ENCODE results near the gene CFTR. TPM values are rescaled to one million over a fixed set of nuclear protein-coding genes. Genes with fewer than 3 reads are reported as not detected.

Gene CFTR
- total RNA-seq, 1 experiment from 2014 or later, result 0.31 TPM

DNA sequence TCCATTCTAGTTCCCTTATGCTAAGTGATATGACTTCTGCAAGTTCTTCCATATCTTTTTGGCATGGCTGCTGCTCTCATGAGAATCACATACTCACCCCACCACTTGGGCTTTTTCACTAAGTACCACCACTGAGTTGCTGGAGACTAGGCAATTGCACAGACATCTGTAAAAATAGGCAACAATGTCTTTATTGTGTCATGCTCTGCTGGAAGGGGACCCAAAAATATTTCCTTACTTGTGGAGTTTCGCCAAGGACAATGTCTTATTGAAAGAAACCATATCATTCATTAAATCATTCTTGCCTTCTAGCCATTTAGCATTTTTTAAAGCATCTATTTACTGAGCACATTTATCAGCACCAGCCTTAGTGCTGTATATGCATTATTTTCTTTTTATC lies 35.2 kb upstream of the CFTR start:
- H3K27me3 ChIP-seq (ENCODE audit: control insufficient read depth, insufficient read depth, low read length), result no peaks in the 10 kb centered on the region
- in situ Hi-C loops (cut with HindIII; ENCODE audit: low pct_unique_long_range_greater_than_20kb, low sequenced_read_pairs), result no loop called here
- no peak overlapping the region for H3K27ac ChIP-seq (ENCODE audit: low read length)
- H3K4me1 ChIP-seq (ENCODE audit: control insufficient read depth, insufficient read depth, low read length), result no peaks in the 10 kb centered on the region
- ATAC-seq, result no peak
- ChIA-PET POLR2A (no interaction called here), CTCF (no interaction called here)
- intact Hi-C loops (cut with micrococcal nuclease; ENCODE audit: unreplicated experiment), result no loop called here
- H3K4me3 ChIP-seq (ENCODE audit: low read depth in 2 of 2, low read length in 2 of 2), result no peak overlapping the region
- DNase-seq (ENCODE audit: low read depth, low spot score), result no peak
- TF ChIP-seq, protein P1, sequence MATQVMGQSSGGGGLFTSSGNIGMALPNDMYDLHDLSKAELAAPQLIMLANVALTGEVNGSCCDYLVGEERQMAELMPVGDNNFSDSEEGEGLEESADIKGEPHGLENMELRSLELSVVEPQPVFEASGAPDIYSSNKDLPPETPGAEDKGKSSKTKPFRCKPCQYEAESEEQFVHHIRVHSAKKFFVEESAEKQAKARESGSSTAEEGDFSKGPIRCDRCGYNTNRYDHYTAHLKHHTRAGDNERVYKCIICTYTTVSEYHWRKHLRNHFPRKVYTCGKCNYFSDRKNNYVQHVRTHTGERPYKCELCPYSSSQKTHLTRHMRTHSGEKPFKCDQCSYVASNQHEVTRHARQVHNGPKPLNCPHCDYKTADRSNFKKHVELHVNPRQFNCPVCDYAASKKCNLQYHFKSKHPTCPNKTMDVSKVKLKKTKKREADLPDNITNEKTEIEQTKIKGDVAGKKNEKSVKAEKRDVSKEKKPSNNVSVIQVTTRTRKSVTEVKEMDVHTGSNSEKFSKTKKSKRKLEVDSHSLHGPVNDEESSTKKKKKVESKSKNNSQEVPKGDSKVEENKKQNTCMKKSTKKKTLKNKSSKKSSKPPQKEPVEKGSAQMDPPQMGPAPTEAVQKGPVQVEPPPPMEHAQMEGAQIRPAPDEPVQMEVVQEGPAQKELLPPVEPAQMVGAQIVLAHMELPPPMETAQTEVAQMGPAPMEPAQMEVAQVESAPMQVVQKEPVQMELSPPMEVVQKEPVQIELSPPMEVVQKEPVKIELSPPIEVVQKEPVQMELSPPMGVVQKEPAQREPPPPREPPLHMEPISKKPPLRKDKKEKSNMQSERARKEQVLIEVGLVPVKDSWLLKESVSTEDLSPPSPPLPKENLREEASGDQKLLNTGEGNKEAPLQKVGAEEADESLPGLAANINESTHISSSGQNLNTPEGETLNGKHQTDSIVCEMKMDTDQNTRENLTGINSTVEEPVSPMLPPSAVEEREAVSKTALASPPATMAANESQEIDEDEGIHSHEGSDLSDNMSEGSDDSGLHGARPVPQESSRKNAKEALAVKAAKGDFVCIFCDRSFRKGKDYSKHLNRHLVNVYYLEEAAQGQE (IDR thresholded peaks at IDR 0.05; ENCODE audit: insufficient read depth in 1 of 2, low read depth in 2 of 2, low read length in 1 of 2), result no peak
- TF ChIP-seq TCF7L2 (IDR thresholded peaks at IDR 0.05; ENCODE audit: low read depth, low read length) (no peak), POLR2AphosphoS5 (IDR thresholded peaks at IDR 0.05; ENCODE audit: low read depth, low read length) (no peak), SIN3A (IDR thresholded peaks at IDR 0.05; ENCODE audit: borderline replicate concordance, insufficient read depth, low read depth, low read length) (no peak)
- TF ChIP-seq, protein P2, sequence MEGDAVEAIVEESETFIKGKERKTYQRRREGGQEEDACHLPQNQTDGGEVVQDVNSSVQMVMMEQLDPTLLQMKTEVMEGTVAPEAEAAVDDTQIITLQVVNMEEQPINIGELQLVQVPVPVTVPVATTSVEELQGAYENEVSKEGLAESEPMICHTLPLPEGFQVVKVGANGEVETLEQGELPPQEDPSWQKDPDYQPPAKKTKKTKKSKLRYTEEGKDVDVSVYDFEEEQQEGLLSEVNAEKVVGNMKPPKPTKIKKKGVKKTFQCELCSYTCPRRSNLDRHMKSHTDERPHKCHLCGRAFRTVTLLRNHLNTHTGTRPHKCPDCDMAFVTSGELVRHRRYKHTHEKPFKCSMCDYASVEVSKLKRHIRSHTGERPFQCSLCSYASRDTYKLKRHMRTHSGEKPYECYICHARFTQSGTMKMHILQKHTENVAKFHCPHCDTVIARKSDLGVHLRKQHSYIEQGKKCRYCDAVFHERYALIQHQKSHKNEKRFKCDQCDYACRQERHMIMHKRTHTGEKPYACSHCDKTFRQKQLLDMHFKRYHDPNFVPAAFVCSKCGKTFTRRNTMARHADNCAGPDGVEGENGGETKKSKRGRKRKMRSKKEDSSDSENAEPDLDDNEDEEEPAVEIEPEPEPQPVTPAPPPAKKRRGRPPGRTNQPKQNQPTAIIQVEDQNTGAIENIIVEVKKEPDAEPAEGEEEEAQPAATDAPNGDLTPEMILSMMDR (IDR thresholded peaks at IDR 0.05), result no peak
- H3K9me3 ChIP-seq (ENCODE audit: control insufficient read depth, insufficient read depth, low read depth, low read length), result no peaks in the 10 kb centered on the region
- no peaks in the 10 kb centered on the region for H3K36me3 ChIP-seq (ENCODE audit: control insufficient read depth, insufficient read depth, low read length)
- no TSS peak for BruUV-seq (replicated peaks)

DNA sequence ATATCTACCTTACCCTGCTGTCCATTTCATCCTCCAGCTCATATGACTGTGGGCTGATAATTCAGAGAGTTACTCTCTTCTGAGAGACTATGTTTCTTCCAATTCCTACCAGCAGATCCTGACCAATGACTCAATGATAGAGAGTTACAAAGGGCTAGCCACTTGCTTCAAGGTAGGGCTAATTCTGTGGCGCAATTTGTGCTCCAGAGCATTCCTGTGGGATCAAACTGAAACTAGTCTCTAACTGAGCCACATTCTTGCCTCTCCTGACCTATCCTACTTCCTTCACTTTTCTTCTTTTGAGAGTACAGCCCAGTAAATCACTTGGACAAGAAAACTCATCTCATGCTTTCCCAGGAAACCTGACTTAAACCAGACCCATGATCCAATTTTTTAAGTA lies 34.6 kb upstream of the CFTR start:
- H3K4me1 ChIP-seq (ENCODE audit: control insufficient read depth, insufficient read depth, low read length), result no peaks in the 10 kb centered on the region

More for the DNA sequence above, 34.6 kb upstream of the CFTR start:
- Histone ChIP-seq H3K27me3 (ENCODE audit: control insufficient read depth, insufficient read depth, low read length) (no peaks in the 10 kb centered on the region), H3K4me3 (ENCODE audit: low read depth in 2 of 2, low read length in 2 of 2) (no peak overlapping the region), H3K27ac (ENCODE audit: low read length) (no peak overlapping the region), H3K36me3 (ENCODE audit: control insufficient read depth, insufficient read depth, low read length) (no peaks in the 10 kb centered on the region), H3K9me3 (ENCODE audit: control insufficient read depth, insufficient read depth, low read depth, low read length) (no peaks in the 10 kb centered on the region)
- ChIA-PET CTCF (no interaction called here), POLR2A (no interaction called here)
- no peak for TF ChIP-seq SIN3A (IDR thresholded peaks at IDR 0.05; ENCODE audit: borderline replicate concordance, insufficient read depth, low read depth, low read length)
- TF ChIP-seq, protein P1 (IDR thresholded peaks at IDR 0.05; ENCODE audit: insufficient read depth in 1 of 2, low read depth in 2 of 2, low read length in 1 of 2), result no peak
- no peak for TF ChIP-seq TCF7L2 (IDR thresholded peaks at IDR 0.05; ENCODE audit: low read depth, low read length)
- TF ChIP-seq POLR2AphosphoS5 (IDR thresholded peaks at IDR 0.05; ENCODE audit: low read depth, low read length), result no peak
- TF ChIP-seq, protein P2 (IDR thresholded peaks at IDR 0.05), result no peak
- DNase-seq (ENCODE audit: low read depth, low spot score) (no peak), ATAC-seq (no peak)
- BruUV-seq (replicated peaks), result no TSS peak
- in situ Hi-C loops (cut with HindIII; ENCODE audit: low pct_unique_long_range_greater_than_20kb, low sequenced_read_pairs) (no loop called here), intact Hi-C loops (cut with micrococcal nuclease; ENCODE audit: unreplicated experiment) (no loop called here)
